Liver (tissue), 3 donors: Measurements from ENCODE around the gene ATP11A.

ENCODE experiments used
- EGR1 ChIP-seq, 2 donors: IDR thresholded peaks; 2 replicates each; pipeline ENCODE4 v1.6.1; 2016 to 2018; ENCODE audit warnings: antibody characterized with exemption in 2 of 2, low read depth in 2 of 2
- GABPA ChIP-seq, 2 donors: IDR thresholded peaks in 1 of 2; conservative IDR thresholded peaks in 1 of 2; 2 replicates each; pipeline ENCODE4 v1.6.1; 2016; ENCODE audit warnings: antibody characterized with exemption in 2 of 2, mild to moderate bottlenecking in 1 of 2, moderate library complexity in 1 of 2
- NR2F2 ChIP-seq: IDR thresholded peaks from 2 replicates; pipeline ENCODE4 v1.6.1; 2016; ENCODE audit warnings: antibody characterized with exemption
- TAF1 ChIP-seq: conservative IDR thresholded peaks from 2 replicates; pipeline ENCODE4 v1.6.1; 2016; ENCODE audit warnings: antibody characterized with exemption, mild to moderate bottlenecking
- TF ChIP-seq, protein P1 (sequence below): fragments of 150-350 bp; IDR thresholded peaks from 2 replicates; pipeline ENCODE4 v1.5.1; 2017; ENCODE audit warnings: improper control_type of control experiment, low read depth, low read length; ENCODE audit not compliant: missing input control
- TF ChIP-seq, protein P2 (sequence below): IDR thresholded peaks from 2 replicates; pipeline ENCODE4 v1.6.1; 2016; ENCODE audit warnings: antibody characterized with exemption, mild to moderate bottlenecking
- donor health status: healthy.
- donor health status: healthy.

DNA sequence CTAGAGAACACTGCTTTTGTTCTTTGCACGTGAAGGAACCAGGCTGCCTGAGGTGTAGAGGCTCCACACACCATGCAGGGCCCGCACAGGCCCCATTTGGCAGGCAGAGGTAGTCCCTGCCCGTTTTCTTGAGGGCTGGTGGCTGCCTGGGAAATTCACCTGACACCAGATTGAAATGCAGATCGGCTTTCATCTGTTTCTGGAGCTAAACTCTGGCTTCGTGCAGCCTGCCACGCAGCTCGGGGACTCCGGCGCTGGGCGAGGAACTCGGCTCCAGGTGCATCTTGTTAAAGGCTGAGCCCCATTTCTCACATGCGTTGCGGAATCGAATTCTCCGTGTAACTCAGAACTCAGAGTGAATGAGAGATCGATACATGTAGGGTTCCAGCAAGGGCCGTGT, 37.7 kb downstream of the ATP11A start:
- TF ChIP-seq, protein P1, sequence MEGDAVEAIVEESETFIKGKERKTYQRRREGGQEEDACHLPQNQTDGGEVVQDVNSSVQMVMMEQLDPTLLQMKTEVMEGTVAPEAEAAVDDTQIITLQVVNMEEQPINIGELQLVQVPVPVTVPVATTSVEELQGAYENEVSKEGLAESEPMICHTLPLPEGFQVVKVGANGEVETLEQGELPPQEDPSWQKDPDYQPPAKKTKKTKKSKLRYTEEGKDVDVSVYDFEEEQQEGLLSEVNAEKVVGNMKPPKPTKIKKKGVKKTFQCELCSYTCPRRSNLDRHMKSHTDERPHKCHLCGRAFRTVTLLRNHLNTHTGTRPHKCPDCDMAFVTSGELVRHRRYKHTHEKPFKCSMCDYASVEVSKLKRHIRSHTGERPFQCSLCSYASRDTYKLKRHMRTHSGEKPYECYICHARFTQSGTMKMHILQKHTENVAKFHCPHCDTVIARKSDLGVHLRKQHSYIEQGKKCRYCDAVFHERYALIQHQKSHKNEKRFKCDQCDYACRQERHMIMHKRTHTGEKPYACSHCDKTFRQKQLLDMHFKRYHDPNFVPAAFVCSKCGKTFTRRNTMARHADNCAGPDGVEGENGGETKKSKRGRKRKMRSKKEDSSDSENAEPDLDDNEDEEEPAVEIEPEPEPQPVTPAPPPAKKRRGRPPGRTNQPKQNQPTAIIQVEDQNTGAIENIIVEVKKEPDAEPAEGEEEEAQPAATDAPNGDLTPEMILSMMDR: no peak
- TF ChIP-seq EGR1 (IDR thresholded peaks at IDR 0.05; ENCODE audit: low read depth in 2 of 2): no peak
- TF ChIP-seq TAF1: no peak
- no peak for TF ChIP-seq GABPA (IDR thresholded peaks at IDR 0.05 in 1 of 2, conservative IDR thresholded peaks at IDR 0.05 in 1 of 2)
- TF ChIP-seq NR2F2: no peak
- TF ChIP-seq, protein P2, sequence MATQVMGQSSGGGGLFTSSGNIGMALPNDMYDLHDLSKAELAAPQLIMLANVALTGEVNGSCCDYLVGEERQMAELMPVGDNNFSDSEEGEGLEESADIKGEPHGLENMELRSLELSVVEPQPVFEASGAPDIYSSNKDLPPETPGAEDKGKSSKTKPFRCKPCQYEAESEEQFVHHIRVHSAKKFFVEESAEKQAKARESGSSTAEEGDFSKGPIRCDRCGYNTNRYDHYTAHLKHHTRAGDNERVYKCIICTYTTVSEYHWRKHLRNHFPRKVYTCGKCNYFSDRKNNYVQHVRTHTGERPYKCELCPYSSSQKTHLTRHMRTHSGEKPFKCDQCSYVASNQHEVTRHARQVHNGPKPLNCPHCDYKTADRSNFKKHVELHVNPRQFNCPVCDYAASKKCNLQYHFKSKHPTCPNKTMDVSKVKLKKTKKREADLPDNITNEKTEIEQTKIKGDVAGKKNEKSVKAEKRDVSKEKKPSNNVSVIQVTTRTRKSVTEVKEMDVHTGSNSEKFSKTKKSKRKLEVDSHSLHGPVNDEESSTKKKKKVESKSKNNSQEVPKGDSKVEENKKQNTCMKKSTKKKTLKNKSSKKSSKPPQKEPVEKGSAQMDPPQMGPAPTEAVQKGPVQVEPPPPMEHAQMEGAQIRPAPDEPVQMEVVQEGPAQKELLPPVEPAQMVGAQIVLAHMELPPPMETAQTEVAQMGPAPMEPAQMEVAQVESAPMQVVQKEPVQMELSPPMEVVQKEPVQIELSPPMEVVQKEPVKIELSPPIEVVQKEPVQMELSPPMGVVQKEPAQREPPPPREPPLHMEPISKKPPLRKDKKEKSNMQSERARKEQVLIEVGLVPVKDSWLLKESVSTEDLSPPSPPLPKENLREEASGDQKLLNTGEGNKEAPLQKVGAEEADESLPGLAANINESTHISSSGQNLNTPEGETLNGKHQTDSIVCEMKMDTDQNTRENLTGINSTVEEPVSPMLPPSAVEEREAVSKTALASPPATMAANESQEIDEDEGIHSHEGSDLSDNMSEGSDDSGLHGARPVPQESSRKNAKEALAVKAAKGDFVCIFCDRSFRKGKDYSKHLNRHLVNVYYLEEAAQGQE: no peak
